NB4 (cell line): ENCODE measurements around the gene IL18BP.

Experiments used
- CTCF ChIP-seq: IDR thresholded peaks from one replicate; pipeline ENCODE4 v1.5.1; 2012; ENCODE audit warnings: low read depth, low read length
- MAX ChIP-seq: IDR thresholded peaks from 2 replicates; pipeline ENCODE4 v1.6.1; 2011; ENCODE audit warnings: low read depth, low read length
- MYC ChIP-seq: IDR thresholded peaks from 2 replicates; pipeline ENCODE4 v1.6.1; 2011; ENCODE audit warnings: low read depth, low read length
- POLR2A ChIP-seq: IDR thresholded peaks from 2 replicates; pipeline ENCODE4 v1.6.1; 2011; ENCODE audit warnings: mild to moderate bottlenecking; ENCODE audit not compliant: insufficient read length; ENCODE audit errors: extremely low read depth

DNA sequence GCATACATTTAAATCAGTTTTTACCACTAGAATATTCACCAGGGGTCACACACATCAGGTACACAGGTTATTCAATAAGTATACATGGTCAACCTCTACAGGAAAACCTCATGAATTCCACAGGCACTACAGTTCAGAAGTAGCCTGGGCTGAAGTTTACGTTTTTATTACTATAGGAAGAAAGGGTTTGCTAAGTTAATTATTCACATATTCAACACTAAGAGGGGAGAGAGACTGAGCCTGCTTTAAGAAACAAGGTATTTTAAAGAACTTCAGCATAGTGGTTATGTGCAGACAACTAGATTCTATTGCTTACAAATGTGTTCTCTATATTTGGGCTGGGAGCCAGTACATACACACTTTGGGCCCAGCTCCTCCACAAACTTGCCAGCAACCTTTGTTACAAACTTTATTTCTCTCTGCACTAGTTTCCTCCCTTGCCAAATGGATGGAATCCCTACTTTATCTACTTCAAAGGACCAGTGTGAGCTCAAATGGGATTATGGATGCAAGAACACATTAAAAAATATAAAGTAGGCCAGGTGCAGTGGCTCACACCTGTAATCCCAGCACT is 31.9 kb downstream of the IL18BP start:
- no peak for TF ChIP-seq CTCF
- no peak for TF ChIP-seq POLR2A
- TF ChIP-seq MAX, result no peak
- no peak for TF ChIP-seq MYC
